DOHH2 (cell line): ENCODE measurements around the gene SAMD4B.

Experiments used
- CTCF ChIP-seq: fragments of 200-600 bp; sonication (generic); IDR thresholded peaks from one replicate; pipeline ENCODE4 v1.5.1; 2014; ENCODE audit warnings: antibody characterized with exemption, mild to moderate bottlenecking, low read depth, low read length; ENCODE audit not compliant: poor library complexity, severe bottlenecking
- EZH2phosphoT487 ChIP-seq: fragments of 200-600 bp; sonication (generic); IDR thresholded peaks from 2 replicates; pipeline ENCODE4 v1.6.1; 2017; ENCODE audit warnings: borderline replicate concordance, mild to moderate bottlenecking, antibody characterized with exemption, low read length, moderate library complexity, mixed read lengths

GRCh38 chr19:39355253-39355652, 13.0 kb downstream of the SAMD4B start:
- TF ChIP-seq CTCF (no peak), EZH2phosphoT487 (no peak)
